PFSK-1 (cell line): ENCODE measurements around the gene AUTS2.

ENCODE experiments used
- FOXP2 ChIP-seq: optimal IDR thresholded peaks from 2 replicates; pipeline ENCODE3; 2011; ENCODE audit warnings: borderline replicate concordance, control low read depth, inconsistent platforms; ENCODE audit not compliant: insufficient read depth; ENCODE audit errors: extremely low read length, extremely low read depth
- POLR2AphosphoS5 ChIP-seq: IDR thresholded peaks from 2 replicates; pipeline ENCODE4 v1.6.1; 2012; ENCODE audit warnings: low read depth, mild to moderate bottlenecking, control low read depth, low read length, moderate library complexity
- REST ChIP-seq, 2 experiments: IDR thresholded peaks; 2 replicates each; pipeline versions ENCODE4 v1.6.1 to v1.8.0; 2011 to 2012; ENCODE audit warnings: low read depth in 2 of 2, low read length in 2 of 2, control low read depth in 1 of 2, inconsistent platforms in 1 of 2, mild to moderate bottlenecking in 1 of 2, moderate library complexity in 1 of 2; ENCODE audit not compliant: insufficient read depth in 1 of 2
- SIN3A ChIP-seq: IDR thresholded peaks from 2 replicates; pipeline ENCODE4 v1.6.1; 2012; ENCODE audit warnings: mild to moderate bottlenecking, low read length, moderate library complexity, borderline replicate concordance; ENCODE audit not compliant: insufficient read depth
- TAF1 ChIP-seq: IDR thresholded peaks from 2 replicates; pipeline ENCODE4 v1.6.1; 2012; ENCODE audit warnings: low read length, control low read depth, borderline replicate concordance; ENCODE audit not compliant: insufficient read depth

AUTS2 gene

GRCh38 chr7:69605070-69605469 is 6.8 kb downstream of the AUTS2 start:
- no peak for TF ChIP-seq TAF1
- TF ChIP-seq SIN3A = no peak
- TF ChIP-seq FOXP2 = no peak
- TF ChIP-seq REST (IDR thresholded peaks at IDR 0.05; ENCODE audit: insufficient read depth in 1 of 2, low read depth in 2 of 2, low read length in 2 of 2) = no peak
- TF ChIP-seq POLR2AphosphoS5 = no peak

GRCh38 chr7:69605546-69605945 is 7.3 kb downstream of the AUTS2 start:
- TF ChIP-seq FOXP2 = no peak
- TF ChIP-seq SIN3A = no peak
- TF ChIP-seq TAF1 = no peak
- no peak for TF ChIP-seq REST (IDR thresholded peaks at IDR 0.05; ENCODE audit: insufficient read depth in 1 of 2, low read depth in 2 of 2, low read length in 2 of 2)
- no peak for TF ChIP-seq POLR2AphosphoS5

- no peak for TF ChIP-seq FOXP2
- TF ChIP-seq SIN3A = no peak
- no peak for TF ChIP-seq POLR2AphosphoS5
- no peak for TF ChIP-seq REST (IDR thresholded peaks at IDR 0.05; ENCODE audit: insufficient read depth in 1 of 2, low read depth in 2 of 2, low read length in 2 of 2)
- no peak for TF ChIP-seq TAF1
Measured at GRCh38 chr7:69608049-69608448, 9.8 kb downstream of the AUTS2 start.

GRCh38 chr7:69608878-69609277 is 10.6 kb downstream of the AUTS2 start:
- TF ChIP-seq REST (IDR thresholded peaks at IDR 0.05; ENCODE audit: insufficient read depth in 1 of 2, low read depth in 2 of 2, low read length in 2 of 2) = no peak
- TF ChIP-seq FOXP2 = no peak
- no peak for TF ChIP-seq POLR2AphosphoS5
